ENCODE results near the gene EIF1AD.

DNA sequence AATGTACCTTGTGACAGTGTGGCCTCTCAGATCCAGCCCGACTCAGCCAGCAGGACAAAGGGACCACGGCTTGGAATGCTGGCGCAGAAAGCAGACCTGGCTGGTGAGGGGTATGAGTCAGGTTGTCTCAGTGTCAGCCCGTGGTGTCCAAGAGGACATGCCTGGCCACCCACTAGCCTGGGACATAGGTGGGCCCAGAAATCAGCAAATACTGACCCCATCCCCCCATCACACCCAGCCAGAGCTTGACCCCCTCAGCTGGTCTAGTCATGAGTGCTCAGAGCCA is 4.9 kb upstream of the EIF1AD start:
- TF ChIP-seq, protein P1, sequence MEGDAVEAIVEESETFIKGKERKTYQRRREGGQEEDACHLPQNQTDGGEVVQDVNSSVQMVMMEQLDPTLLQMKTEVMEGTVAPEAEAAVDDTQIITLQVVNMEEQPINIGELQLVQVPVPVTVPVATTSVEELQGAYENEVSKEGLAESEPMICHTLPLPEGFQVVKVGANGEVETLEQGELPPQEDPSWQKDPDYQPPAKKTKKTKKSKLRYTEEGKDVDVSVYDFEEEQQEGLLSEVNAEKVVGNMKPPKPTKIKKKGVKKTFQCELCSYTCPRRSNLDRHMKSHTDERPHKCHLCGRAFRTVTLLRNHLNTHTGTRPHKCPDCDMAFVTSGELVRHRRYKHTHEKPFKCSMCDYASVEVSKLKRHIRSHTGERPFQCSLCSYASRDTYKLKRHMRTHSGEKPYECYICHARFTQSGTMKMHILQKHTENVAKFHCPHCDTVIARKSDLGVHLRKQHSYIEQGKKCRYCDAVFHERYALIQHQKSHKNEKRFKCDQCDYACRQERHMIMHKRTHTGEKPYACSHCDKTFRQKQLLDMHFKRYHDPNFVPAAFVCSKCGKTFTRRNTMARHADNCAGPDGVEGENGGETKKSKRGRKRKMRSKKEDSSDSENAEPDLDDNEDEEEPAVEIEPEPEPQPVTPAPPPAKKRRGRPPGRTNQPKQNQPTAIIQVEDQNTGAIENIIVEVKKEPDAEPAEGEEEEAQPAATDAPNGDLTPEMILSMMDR (IDR thresholded peaks at IDR 0.05; ENCODE audit: low read length) = no peak
- TF ChIP-seq EZH2phosphoT487 (IDR thresholded peaks at IDR 0.05; ENCODE audit: low read length) (no peak), EZH2 (optimal IDR thresholded peaks at IDR 0.05; ENCODE audit: low read depth, low read length) (no peak)
